ENCODE measurements around the gene CCDC169. TPM values are rescaled to one million over a fixed set of nuclear protein-coding genes. Genes with fewer than 3 reads are reported as not detected.

The CCDC169 gene
- total RNA-seq, 1 experiment from 2014 or later: 6.5 TPM

DNA sequence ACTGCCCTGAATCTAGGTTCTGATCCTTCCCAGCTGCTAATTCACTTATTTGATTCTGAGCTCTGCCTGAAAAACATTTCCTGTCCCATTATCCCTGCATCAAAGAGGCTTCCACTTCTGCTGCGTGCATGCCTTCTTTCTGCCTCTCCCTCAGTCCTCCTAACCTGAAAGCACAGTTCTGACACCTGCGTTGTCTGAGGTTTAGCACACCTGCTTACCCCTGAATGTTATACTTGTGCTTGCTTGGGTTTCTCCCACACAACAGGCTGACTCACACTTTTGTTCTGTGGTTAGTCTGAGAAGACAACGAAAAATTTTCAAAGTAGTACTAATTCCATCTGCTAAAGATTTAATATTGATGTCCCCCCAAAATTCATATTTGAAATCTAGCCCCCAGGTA lies 80.2 kb downstream of the CCDC169 start:
- no TSS peak for BruUV-seq (replicated peaks)
- H2AFZ ChIP-seq: no peak overlapping the region
- POLR2A ChIA-PET (ENCODE audit: unreplicated experiment): no interaction called here

GRCh38 chr13:36214163-36214921 lies 83.3 kb downstream of the CCDC169 start, which contains the start of gene SOHLH2:
TSS of gene SOHLH2 (minus strand) at chr13:36214556. CDS start at chr13:36214526, 30 bp downstream.
- Histone ChIP-seq H3K27me3 (ENCODE audit: insufficient read depth, low read depth) (no peaks in the 10 kb centered on the region), H2AFZ (no peak within 1 kb of the TSS), H3K9me2 (ENCODE audit: insufficient read depth) (no peaks in the 10 kb centered on the region), H3K4me2 (no peak within 1 kb of the TSS), H3K79me2 (ENCODE audit: low read depth) (no peaks in the 10 kb centered on the region), H3K27ac (no peak within 1 kb of the TSS), H3K9me3 (ENCODE audit: insufficient read depth, low read depth) (no peaks in the 10 kb centered on the region), H3K36me3 (ENCODE audit: low read depth) (no peaks in the 10 kb centered on the region), H3F3A (ENCODE audit: insufficient read depth, low read depth) (no peaks in the 10 kb centered on the region), H4K20me1 (ENCODE audit: insufficient read depth) (no peaks in the 10 kb centered on the region), H3K4me3 (no peak within 1 kb of the TSS), H3K4me1 (replicated peaks; ENCODE audit: insufficient read depth) (no peaks in the 10 kb centered on the region)
- DNase-seq: no peak
- CTCF ChIA-PET: no interaction called here
- BruUV-seq (replicated peaks): no TSS peak
- POLR2A ChIA-PET (ENCODE audit: unreplicated experiment): no interaction called here
- intact Hi-C loops (cut with micrococcal nuclease; ENCODE audit: unreplicated experiment): no loop called here
- no peak for TF ChIP-seq CTCF (conservative IDR thresholded peaks at IDR 0.05)
- no peak for TF ChIP-seq EZH2 (IDR thresholded peaks at IDR 0.05; ENCODE audit: low read depth)

More for the DNA sequence above, 80.2 kb downstream of the CCDC169 start:
- intact Hi-C loops (cut with micrococcal nuclease; ENCODE audit: unreplicated experiment): no loop called here
- Histone ChIP-seq H3K9me2 (ENCODE audit: insufficient read depth) (no peaks in the 10 kb centered on the region), H3K27me3 (ENCODE audit: insufficient read depth, low read depth) (no peaks in the 10 kb centered on the region), H3K4me3 (no peak overlapping the region), H3K9me3 (ENCODE audit: insufficient read depth, low read depth) (no peaks in the 10 kb centered on the region), H4K20me1 (ENCODE audit: insufficient read depth) (no peaks in the 10 kb centered on the region), H3F3A (ENCODE audit: insufficient read depth, low read depth) (no peaks in the 10 kb centered on the region), H3K27ac (no peak overlapping the region), H3K36me3 (ENCODE audit: low read depth) (no peaks in the 10 kb centered on the region), H3K4me2 (no peak overlapping the region), H3K4me1 (replicated peaks; ENCODE audit: insufficient read depth) (no peaks in the 10 kb centered on the region), H3K79me2 (ENCODE audit: low read depth) (no peaks in the 10 kb centered on the region)
- CTCF ChIA-PET: no interaction called here
- DNase-seq: no peak
- TF ChIP-seq EZH2 (IDR thresholded peaks at IDR 0.05; ENCODE audit: low read depth) (no peak), CTCF (conservative IDR thresholded peaks at IDR 0.05) (no peak)

- no peak for TF ChIP-seq CTCF (conservative IDR thresholded peaks at IDR 0.05)
- no peak for TF ChIP-seq EZH2 (IDR thresholded peaks at IDR 0.05; ENCODE audit: low read depth)
- no TSS peak for BruUV-seq (replicated peaks)
- Histone ChIP-seq H3K27me3 (ENCODE audit: insufficient read depth, low read depth) (no peaks in the 10 kb centered on the region), H2AFZ (no peak overlapping the region), H3K9me2 (ENCODE audit: insufficient read depth) (no peaks in the 10 kb centered on the region), H3K4me2 (no peak overlapping the region), H3K9me3 (ENCODE audit: insufficient read depth, low read depth) (no peaks in the 10 kb centered on the region), H3K36me3 (ENCODE audit: low read depth) (no peaks in the 10 kb centered on the region), H3K79me2 (ENCODE audit: low read depth) (no peaks in the 10 kb centered on the region), H3K4me1 (replicated peaks; ENCODE audit: insufficient read depth) (no peaks in the 10 kb centered on the region), H3K27ac (no peak overlapping the region), H3F3A (ENCODE audit: insufficient read depth, low read depth) (no peaks in the 10 kb centered on the region), H4K20me1 (ENCODE audit: insufficient read depth) (no peaks in the 10 kb centered on the region), H3K4me3 (no peak overlapping the region)
- intact Hi-C loops (cut with micrococcal nuclease; ENCODE audit: unreplicated experiment): no loop called here
- POLR2A ChIA-PET (ENCODE audit: unreplicated experiment): no interaction called here
- CTCF ChIA-PET: no interaction called here
- no peak for DNase-seq
Observed at GRCh38 chr13:36212789-36213188, 84.8 kb downstream of the CCDC169 start.

Data from PC-9 (cell line).